GM23338 (cell line): Measurements from ENCODE around the gene COLEC12.

Experiments used
- CREB1 ChIP-seq: fragments of 250-450 bp; sonication (Bioruptor Pico); IDR thresholded peaks from 2 replicates; pipeline ENCODE4 v1.5.0; 2020; ENCODE audit warnings: low read depth, mild to moderate bottlenecking, moderate library complexity
- CTCF ChIP-seq, 2 experiments: fragments of 200-600 bp in 1 of 2; sonication (generic) in 1 of 2; conservative IDR thresholded peaks; 2 replicates each; pipeline versions ENCODE4 v1.5.1 to v1.6.1; 2016 to 2017; ENCODE audit warnings: antibody characterized with exemption in 2 of 2, low read depth in 2 of 2, mild to moderate bottlenecking in 2 of 2, moderate library complexity in 1 of 2
- EZH2 ChIP-seq: fragments of 200-600 bp; sonication (generic); IDR thresholded peaks from one replicate; pipeline ENCODE4 v1.8.0; 2017; ENCODE audit warnings: antibody characterized with exemption, mild to moderate bottlenecking, low read depth; ENCODE audit not compliant: unreplicated experiment

GRCh38 chr18:377088-377487, 123.4 kb downstream of the COLEC12 start:
- no peak for TF ChIP-seq CTCF (conservative IDR thresholded peaks at IDR 0.05; ENCODE audit: low read depth in 2 of 2)
- TF ChIP-seq EZH2: no peak
- TF ChIP-seq CREB1 (CRISPR knock-in tag): no peak
